NCI-H2171 (cell line): ENCODE results near the gene RREB1.

Experiments
- DNase-seq: peaks from one replicate; lab custom pipeline; 2025; lab: John Stamatoyannopoulos, UW

Gene RREB1

GRCh38 chr6:7298113-7298512, 190.4 kb downstream of the RREB1 start:
- no peak for DNase-seq

- no peak for DNase-seq
Observed at GRCh38 chr6:7300926-7301325, 193.2 kb downstream of the RREB1 start.
